ENCODE measurements around the gene COA8. TPM values are rescaled to one million over a fixed set of nuclear protein-coding genes. Genes with fewer than 3 reads are reported as not detected.

COA8 gene, protein sequence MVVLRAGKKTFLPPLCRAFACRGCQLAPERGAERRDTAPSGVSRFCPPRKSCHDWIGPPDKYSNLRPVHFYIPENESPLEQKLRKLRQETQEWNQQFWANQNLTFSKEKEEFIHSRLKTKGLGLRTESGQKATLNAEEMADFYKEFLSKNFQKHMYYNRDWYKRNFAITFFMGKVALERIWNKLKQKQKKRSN
- 12.0 and 18.2 TPM in 2 replicates for total RNA-seq

GRCh38 chr14:103562429-103563225 is at the start of gene COA8, which contains the start of gene BAG5:
Gene COA8 (plus strand): TSS chr14:103562960. CDS start chr14:103563002, 42 bp downstream.
Gene BAG5 (minus strand): TSS chr14:103562657. CDS start chr14:103561164, 1,493 bp downstream.

GRCh38 chr14:103522649-103523574 is 39.8 kb upstream of the COA8 start, which contains the start of gene CKB:
Gene CKB (minus strand): TSS chr14:103522830. CDS start chr14:103522493, 337 bp downstream.

GRCh38 chr14:103528587-103529382 is 34.0 kb upstream of the COA8 start, which contains the start of gene TRMT61A:
Gene TRMT61A (plus strand): TSS chr14:103529196. CDS start chr14:103529979, 783 bp downstream.

GRCh38 chr14:103628684-103629502 is 66.1 kb downstream of the COA8 start, which contains the start of gene KLC1:
Gene KLC1 (plus strand): TSS chr14:103629211. CDS start chr14:103654565, 25,354 bp downstream.

Small RNA genes lying within 50 kb of the gene (small RNA-seq; reads per million reads assigned to genes)
- gene RNU4-68P (ENCODE audit: low replicate concordance) (not detected), gene RNU7-160P (ENCODE audit: low replicate concordance) (not detected)

Other genes with a start within 250 kb of the COA8 start
- 230 and 308 TPM in 2 replicates for gene EIF5, start 228.7 kb upstream of the COA8 start, total RNA-seq
- gene MARK3, start 177.5 kb upstream of the COA8 start, total RNA-seq = 105 and 133 TPM in 2 replicates
- gene CKB, start 40.1 kb upstream of the COA8 start, total RNA-seq = 5.3 and 7.0 TPM in 2 replicates
- 12.7 and 15.6 TPM in 2 replicates for gene TRMT61A, start 33.8 kb upstream of the COA8 start, total RNA-seq
- 23.6 and 35.8 TPM in 2 replicates for gene BAG5, start 303 bp upstream of the COA8 start, total RNA-seq
- 213 and 281 TPM in 2 replicates for gene KLC1, start 66.3 kb downstream of the COA8 start, total RNA-seq
- 3.1 and 28.6 TPM in 2 replicates for gene XRCC3, start 152.5 kb downstream of the COA8 start, total RNA-seq
- 23.3 and 35.9 TPM in 2 replicates for gene ZFYVE21, start 152.8 kb downstream of the COA8 start, total RNA-seq